ENCODE data around the gene RORC.

The RORC gene

DNA sequence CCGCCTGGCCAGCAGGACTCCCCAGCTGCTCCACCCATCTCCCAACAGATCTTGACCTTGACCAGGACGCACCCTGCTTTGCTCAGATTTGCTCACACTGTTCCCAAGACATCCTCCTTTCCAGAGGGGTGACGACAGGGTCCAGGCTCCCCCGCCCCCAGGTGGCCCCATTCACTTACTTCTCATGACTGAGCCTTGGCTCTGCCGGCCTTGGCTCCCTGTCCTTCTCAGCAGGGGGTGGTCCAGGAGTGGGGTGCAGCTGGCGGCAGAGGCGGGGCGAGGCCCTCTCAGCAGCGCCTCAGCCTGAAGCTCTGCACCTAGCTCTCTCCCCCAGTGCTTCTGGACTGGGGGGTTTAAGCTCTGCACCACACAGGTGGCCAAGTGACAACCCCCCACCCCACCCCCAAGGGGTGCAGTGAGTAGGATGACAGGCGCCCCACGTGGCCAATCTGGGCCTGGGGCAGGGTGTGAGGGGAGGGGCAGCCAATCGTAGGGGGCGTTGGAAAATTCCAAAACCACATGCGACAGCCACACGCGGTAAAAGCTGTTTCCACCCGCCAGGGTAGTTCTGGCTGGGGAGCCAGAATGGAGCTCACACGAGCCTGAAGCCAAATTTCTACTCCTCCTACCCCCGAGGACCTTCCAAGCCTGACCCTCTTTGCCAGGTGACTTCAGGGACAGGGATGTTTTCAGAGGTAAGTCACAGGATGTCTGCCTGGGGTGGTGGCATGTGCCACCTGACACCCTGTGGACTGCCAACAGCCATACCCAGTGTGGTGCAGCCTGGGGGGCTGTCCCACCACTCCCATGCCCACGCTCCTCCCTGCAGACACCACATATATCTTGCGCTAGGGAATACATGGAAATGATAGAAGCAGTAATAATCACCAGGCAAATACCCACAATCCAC, 5.6 kb downstream of the RORC start:
- DNase-seq (ENCODE audit: low spot score) = no peak

DNA sequence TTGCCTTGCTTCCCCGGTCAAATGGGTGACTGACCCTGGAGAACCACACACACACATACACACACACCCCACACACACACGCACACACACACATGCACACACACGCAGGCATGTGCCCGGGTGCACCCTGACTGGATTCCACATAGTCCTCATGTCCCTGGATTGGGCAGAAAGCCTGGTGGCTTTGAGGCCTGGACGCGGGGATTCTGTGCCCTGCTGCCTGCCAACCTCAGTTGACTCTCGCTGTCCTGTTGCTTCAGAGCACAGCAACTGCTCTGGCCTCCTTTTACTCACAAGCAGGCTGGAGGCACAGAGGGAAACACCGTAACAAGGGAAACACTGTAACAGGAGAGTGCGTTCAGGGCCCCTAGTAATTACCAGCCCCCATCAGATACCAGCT, 6.4 kb downstream of the RORC start:
- no peak for DNase-seq (ENCODE audit: low spot score)

DNA sequence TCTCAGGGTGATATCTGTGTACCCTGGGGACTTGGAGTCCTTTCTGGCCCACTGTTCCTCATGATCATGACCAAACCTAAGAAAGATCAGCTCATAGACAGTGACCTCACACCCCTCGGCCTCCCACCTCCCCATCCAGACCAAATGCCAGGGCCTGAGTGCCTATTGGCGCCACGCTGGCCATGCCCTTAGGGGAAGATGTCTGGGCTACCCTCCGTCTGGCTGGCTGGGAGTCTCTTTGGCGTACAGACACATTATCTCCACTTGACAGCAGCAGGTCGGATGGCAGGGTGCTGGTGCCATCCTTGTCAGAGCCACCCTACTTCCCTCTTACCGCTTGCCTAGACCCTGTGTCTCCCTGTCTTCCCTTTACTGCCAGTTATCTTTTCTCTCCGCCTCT, 8.4 kb downstream of the RORC start:
- no peak for DNase-seq (ENCODE audit: low spot score)

DNA sequence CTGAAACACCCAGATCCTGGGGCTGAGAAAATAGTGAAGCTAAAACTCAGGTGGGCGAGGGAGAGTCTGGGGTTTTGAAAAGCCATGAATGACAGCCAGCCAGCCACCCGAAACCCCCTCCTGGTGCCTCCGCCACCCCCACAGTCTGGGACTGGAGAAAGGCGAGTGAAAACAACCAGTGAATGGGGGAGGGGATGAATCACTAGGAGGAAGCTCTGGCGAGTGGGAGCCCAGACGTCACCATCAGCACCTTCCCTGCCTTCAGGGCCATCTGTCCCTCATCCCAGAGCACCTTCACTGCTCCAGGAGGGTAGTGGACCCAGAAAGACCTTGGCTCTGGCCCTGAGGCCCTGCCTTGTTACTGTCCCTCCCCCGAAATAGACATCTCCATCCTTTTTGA, 9.2 kb downstream of the RORC start:
- no peak for DNase-seq (ENCODE audit: low spot score)

DNA sequence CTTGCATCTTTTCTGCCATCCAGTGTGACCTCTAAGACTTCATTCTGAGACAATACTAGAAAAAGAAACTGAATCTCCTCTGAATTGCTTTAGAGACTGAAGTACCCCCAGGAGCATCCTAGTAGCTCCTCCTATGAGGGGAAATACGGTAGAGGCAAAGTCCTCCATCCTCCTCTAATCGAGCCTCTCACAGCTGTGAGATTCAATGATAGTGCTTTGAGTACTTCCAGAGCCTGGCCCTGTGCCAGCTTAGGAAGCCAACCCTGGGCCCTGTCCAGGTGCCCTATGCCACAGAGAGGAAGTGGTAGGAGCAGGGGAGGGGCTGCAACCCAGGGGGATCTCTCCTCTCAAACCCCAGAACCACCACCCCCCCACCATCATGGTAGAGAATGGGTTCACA, 10.7 kb downstream of the RORC start:
- DNase-seq (ENCODE audit: low spot score) = no peak

DNA sequence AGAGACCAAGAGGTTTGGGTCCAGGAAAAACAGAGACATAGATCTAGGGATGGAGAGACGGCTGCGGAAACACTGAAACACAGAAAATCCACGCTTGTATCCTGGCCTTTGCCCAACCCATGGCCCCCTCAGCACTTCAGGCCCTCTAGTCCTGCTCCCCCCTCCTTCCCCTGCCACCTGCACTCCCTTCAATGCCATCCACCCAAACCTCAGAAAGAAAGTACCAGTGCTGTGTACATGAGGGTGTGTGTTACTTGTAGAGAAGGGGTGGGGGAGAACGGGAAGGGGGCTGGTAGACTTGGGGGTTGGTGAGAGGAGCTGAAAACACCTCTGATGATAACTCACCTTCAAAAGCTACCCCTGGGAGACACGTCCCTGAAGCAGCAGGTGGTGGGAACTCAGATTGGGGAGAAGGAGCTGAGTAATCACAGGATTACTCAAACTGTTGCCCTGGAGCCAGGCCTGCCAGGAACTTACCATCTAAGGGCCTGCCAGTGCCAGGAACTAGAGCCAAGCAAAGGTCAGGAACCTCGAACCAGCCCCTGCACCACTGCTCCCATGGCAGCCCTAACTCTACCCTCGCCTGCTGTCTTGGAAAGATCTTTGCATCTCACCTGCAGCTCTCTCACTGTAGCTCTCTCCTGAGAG, 11.5 kb downstream of the RORC start:
- peak; percentile 50 for DNase-seq (ENCODE audit: low spot score)

DNA sequence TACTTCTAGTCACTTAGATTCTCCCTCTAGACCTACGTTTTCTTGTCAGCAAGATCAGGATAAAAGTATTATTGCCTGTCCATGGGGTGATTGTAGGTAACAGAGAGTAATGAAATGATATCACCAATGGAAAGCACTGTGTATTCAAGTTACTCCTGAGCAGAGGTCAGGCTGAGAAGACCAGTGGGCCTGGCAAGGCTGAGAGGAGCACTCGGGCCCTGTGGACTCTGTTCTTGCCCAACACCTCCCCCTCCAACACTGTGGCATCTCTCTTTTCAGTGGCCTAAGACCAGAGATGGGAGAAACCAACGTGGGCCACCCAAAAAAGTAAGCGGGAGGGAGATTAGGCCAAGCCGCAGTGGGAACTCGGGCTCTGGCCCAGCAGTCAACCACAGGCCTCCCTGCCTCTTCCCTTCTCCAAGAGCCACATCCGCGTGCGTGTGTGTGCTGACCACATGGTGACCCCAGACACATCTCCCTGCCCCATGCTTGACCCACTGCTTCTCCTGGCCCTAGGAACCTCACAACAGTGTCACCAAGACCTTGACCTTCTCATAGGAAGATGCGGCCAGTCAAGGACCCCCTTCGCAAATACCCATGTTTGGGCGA, 12.3 kb downstream of the RORC start:
- DNase-seq (ENCODE audit: low spot score) = no peak

DNA sequence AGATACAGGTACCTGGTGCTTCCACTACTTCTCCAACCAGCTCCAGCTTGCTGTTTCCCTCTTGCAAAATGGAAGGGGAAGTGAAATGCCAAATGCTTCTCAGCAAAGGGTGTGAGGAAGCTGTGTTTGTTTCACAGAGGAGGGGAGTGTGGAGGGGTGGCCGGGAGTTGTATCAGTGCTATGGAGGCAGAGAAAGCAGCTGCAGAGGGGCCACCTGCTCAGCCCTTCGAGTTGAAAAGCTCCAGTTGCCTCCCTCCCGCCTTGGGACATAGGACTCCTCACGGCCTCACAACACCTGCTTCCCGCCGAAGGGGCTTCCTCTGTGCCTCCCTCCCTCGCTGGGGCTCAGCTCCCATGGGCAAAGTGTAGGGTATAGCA, 14.3 kb downstream of the RORC start:
- DNase-seq (ENCODE audit: low spot score) = no peak

DNA sequence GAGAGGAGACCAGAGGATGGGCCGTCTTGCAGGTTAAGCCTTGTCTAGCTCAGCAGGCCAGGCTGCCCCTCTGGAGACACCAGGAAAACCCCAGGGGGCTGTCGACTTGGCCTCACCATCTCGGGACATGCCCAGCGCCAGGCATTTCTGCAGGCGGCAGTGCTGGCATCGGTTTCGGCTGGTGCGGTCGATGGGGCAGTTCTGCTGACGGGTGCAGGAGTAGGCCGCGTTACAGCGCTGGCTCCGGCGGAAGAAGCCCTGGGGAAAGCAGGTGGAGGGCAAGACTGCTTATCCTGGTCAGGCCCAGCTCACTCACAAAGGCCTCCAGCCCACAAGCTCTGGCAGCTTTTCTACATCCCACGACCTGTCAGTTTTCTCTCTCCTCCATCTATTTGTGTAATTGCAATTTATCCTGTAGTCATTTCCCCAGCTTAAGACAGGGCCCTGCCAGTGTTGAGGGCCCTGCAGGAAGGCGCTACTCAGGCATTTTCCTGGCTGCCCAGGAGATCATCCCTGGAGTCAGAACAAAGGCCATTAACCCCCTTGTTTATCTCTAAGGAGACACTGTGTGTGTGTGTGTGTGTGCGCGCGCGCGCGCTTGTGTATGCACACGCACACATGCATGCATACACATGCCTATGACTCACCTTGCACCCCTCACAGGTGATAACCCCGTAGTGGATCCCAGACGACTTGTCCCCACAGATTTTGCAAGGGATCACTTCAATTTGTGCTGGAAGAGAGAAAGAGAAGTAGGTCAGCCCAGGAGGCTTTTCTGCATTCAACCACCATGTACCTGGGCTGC, 14.9 kb downstream of the RORC start:
- DNase-seq (ENCODE audit: low spot score) = no peak

DNA sequence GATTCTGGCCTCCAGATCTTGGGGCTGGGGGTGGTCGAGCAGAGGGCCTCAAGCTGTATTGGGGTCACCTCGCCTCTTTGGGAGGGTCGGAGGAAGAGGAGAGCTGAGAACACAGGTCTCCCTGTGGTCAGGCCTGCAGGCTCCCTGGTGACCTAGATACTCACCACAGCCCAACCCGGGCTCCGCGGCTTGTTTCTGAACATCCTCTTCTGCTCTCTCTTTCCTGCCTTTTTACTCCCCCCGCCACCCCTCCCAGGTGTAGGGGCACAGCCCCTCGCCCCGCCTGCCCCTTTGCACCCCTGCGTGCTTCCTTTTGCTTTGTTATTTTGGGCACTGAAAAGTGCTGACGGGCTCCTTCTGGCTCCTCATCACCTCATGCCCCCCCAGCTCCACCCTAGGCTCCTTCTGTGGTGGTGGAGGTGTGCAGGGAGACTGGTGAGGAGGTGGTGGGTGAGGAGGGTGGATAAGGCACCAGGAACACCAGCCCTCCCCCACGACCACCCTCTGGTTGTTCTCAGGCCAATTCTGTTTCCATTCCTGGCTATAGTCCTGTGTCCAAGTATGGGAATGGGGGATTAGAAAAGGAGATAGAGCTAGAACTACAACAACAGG, 15.8 kb downstream of the RORC start:
- DNase-seq (ENCODE audit: low spot score) = no peak

DNA sequence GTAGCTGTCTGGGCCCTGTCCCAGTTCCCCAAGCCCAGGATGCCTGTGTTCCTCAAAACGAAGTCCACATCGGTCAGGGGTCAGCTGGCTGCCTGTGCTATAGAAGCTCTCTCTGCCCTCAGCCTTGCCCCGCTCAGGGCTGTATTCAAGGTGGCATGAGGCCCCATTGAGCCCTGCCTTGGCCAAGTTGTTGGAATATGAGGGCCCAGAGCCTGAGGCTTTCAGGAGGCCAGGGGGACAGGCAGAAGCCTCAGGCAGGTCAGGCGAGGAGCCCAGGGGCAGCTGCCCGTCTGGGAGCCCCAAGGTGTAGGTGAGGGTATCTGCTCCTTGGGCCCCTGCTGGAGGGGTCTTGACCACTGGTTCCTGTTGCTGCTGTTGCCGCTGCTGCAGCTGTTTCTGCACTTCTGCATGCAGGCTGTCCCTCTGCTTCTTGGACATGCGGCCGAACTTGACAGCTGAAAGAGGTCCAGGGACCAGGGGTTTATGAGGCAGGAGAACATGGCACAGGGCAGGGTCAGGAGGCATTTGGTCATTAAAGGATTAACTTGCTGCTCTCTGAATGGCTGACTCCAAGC, 16.5 kb downstream of the RORC start:
- DNase-seq (ENCODE audit: low spot score) = no peak

DNA sequence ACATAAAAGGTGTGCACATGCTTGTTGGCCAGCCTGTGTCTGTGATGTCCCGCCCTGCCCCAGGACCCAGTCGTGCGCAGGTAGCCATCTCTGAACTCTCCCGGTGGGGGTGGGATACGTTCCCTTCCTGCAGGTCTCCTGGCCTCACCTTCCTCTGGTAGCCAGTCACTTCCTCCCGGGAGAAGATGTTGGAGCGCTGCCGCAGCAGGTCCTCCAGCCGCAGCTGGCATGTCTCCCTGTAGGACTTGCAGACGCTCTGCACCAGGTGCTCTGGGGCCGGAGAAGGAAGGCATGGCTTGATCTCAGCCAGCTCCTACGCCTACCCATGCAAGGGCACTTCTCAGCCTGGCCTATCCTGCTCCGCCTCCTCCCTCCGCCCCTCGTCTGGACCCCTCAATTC, 17.2 kb downstream of the RORC start:
- no peak for DNase-seq (ENCODE audit: low spot score)

DNA sequence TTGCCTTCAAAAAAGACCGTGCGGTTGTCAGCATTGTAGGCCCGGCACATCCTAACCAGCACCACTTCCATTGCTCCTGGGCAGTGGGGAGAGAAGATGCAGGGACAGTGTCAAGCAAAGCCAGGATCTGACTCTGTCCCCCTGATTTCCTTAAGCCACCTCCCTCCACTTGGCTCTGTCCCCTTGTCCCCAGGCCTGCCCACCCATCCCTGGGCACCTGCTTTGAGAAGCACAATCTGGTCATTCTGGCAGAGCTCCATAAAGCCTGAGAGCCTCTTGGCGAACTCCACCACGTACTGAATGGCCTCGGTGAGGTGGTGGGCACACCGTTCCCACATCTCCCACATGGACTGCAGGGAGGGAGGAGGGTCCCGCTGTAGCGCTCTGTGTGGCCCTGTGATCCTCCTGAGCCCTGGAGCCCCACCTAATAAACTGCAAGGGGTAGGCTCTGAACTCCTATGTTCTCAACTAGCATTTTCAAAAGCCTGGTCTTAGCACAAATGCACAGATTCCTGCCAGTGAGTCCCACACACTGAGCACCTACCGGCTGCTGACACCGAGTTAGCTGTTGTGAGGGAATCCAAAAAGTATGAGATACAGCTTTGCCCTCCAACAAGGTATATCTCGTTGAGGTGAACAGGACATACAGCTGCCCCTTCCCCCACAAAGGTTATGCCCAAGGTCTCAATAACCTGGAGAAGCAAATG, 18.2 kb downstream of the RORC start:
- no peak for DNase-seq (ENCODE audit: low spot score)

DNA sequence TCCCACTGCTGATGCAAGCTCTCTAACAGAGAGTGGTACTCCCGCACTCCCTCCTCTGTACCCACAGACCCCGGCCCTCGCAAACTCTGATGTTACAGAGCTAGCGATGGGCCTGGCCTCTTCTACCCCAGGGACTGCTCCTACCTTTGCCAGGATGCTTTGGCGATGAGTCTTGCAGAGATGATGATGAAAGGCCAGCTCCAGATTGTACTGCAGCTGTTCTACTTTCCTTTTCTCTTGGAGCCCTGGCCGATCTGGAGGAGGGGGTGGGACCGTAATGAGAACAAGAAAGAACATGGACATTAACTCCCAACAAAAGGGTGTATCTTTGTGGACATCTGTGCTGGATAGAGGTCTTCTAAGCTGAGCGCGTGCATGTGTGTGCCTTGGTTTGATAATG, 20.4 kb downstream of the RORC start:
- DNase-seq (ENCODE audit: low spot score) = no peak

DNA sequence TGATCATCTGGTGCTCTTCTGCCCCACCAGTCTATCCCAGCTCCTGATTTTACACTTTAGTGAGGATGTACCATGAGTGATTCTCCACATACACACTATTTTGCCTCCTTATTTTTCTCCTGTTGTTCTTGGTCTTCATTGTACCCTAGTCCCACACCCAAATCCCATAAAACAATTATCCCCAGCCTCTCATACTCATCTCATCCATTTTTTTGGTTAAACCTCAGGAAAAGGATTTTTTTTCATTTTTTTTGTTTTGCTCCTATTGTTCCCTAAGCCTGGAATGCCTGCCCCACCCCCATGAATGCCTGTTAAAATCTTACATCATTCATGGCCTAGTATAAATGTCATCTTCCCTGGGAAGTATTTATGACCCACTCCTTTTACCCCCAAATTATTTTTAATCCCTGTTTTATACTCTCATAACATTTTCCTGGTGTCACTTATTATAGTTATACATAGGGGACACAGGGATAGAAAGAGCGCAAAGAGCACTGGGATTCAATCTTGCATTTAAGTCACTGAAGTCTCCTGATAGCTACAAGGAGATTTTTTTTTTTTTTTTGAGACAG, 21.5 kb downstream of the RORC start:
- no peak for DNase-seq (ENCODE audit: low spot score)

DNA sequence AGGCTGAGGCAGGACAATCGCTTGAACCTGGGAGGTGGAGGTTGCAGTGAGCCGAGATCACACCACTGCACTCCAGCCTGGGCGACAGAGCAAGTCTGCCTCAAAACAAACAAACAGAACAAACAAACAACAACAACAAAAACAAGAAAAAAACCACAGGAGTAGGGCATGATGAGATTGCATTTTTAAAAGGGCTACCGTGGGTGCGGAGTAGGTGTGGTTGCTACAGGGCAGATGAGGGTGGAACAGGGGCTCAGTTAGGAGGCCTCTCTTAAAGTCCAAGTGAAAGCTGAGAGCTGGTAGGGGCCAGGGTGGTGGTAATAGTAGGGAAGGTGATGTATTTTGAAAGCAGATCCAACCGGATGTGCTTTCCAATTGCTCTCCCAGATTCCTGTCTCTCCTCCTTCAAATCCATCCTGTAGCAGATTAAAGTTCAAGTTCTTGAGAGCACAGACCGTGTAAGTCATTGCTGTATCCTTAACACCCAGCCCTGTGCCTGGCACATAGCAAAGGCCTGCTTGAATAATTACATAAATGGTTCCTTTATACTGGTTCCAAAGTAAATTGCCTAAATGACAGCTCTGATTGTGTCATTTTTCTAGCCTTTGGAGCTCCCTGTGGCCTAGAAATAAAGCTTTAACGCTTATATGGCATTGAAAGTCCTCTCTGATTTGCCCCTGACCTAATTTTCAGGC, 22.2 kb downstream of the RORC start:
- no peak for DNase-seq (ENCODE audit: low spot score)

DNA sequence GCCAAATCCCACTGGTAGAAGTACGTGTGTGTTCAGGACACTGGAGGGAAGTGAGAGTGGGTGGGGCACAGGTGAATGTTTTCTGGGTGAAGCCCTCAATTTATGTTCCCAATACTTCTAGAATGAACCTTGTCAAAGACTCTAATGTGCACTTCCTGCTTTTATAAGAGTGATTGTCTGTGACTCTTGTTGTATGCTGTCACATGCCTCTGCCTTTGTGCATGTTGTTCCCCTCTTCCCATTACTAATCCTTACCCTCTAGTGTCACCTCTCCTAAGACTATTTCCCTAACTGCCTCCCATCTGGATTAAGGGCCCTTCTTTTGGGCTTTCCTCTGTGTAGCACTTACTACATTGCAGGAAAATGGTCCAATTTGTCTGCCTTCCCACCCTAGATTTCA, 23.8 kb downstream of the RORC start:
- DNase-seq (ENCODE audit: low spot score) = no peak

DNA sequence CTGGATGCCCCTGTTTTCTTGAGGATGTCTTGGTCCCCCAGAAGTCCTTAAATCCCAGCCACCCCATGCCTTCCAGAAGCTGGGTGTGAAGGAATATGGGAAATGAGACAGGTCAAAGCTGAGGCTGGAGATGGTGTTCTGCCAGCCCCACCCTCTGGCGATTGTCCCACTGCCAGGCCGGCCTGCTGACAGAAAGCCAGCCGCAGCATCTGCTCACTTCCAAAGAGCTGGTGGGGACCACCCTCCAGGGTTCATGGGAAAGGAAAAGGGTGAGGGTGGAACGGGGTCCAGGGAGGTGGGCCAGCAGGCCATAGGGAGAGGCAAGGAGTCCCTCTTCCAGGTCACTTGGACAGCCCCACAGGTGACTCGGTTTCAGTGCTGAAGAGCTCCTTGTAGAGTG, 24.5 kb downstream of the RORC start:
- DNase-seq (ENCODE audit: low spot score) = no peak

DNA sequence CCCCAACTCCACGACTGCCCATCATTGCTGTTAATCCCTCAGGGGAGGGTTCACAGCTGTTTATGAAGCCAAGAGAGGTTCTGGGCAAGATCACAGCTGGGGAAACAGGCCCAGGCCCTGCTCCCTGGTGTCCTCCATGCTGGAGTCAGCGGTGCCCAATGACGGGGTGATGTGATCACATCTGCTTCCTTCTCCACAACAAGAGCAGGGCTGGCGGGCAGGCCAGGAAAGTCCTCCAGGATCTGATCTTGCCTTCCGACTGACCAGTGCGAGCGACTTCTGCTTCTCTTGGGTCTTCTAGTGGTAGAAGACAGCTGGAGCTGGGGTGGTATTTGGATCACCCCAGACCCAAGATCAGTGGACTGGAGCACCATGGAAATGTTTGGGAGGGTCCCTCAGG, 25.4 kb downstream of the RORC start:
- no peak for DNase-seq (ENCODE audit: low spot score)
